ENCODE measurements around the gene LIN7C. TPM values are rescaled to one million over a fixed set of nuclear protein-coding genes. Genes with fewer than 3 reads are reported as not detected.

Gene LIN7C
- total and polyA plus RNA-seq, 7 donors = 9.0 to 53.3 (median 34.3) TPM

GRCh38 chr11:27467181-27467913, 39.2 kb downstream of the LIN7C start:
- intact Hi-C loops (cut with DNase I) = no loop called here
- no peak overlapping the region for H3K4me3 ChIP-seq
- no peaks in the 10 kb centered on the region for H3K36me3 ChIP-seq
- TF ChIP-seq POLR2A (IDR thresholded peaks at IDR 0.05) (no peak), CTCF (IDR thresholded peaks at IDR 0.05) (no peak), EP300 (IDR thresholded peaks at IDR 0.05) (no peak)
- no peak for DNase-seq
- peak overlapping the region; percentile 1 to 96 (median 66) for H3K27ac ChIP-seq
- H3K4me1 ChIP-seq = peaks cover 0 to 76% (median 68%) of the 10 kb centered on the region in 4 donors
- H3K27me3 ChIP-seq = no peaks in the 10 kb centered on the region
- H3K9me3 ChIP-seq = no peaks in the 10 kb centered on the region
- WGBS, 2 donors = 53 to 85% methylated on average over 13 of the region's 13 CpGs

GRCh38 chr11:27466363-27466762, 40.2 kb downstream of the LIN7C start:
- 20 to 65% methylated on average over 1 of the region's 1 CpG for WGBS, 2 donors
- peaks cover 0 to 76% (median 67%) of the 10 kb centered on the region in 4 donors for H3K4me1 ChIP-seq
- intact Hi-C loops (cut with DNase I) = no loop called here
- H3K4me3 ChIP-seq = no peak overlapping the region
- H3K27me3 ChIP-seq = no peaks in the 10 kb centered on the region
- H3K27ac ChIP-seq = peak overlapping the region in 2 of 4 donors; percentile 55 to 56
- H3K36me3 ChIP-seq = no peaks in the 10 kb centered on the region
- no peaks in the 10 kb centered on the region for H3K9me3 ChIP-seq
- no peak for TF ChIP-seq CTCF (IDR thresholded peaks at IDR 0.05)
- TF ChIP-seq POLR2AphosphoS5 (IDR thresholded peaks at IDR 0.05) = no peak
- TF ChIP-seq POLR2A (IDR thresholded peaks at IDR 0.05) = no peak
- TF ChIP-seq EP300 (IDR thresholded peaks at IDR 0.05) = no peak
- no peak for DNase-seq

- TF ChIP-seq POLR2A (IDR thresholded peaks at IDR 0.05) = no peak
- no peak for TF ChIP-seq CTCF (IDR thresholded peaks at IDR 0.05)
- no peak for TF ChIP-seq EP300 (IDR thresholded peaks at IDR 0.05)
- no peak for TF ChIP-seq POLR2AphosphoS5 (IDR thresholded peaks at IDR 0.05)
- intact Hi-C loops (cut with DNase I) = no loop called here
- Histone ChIP-seq H3K27me3 (no peaks in the 10 kb centered on the region), H3K36me3 (no peaks in the 10 kb centered on the region), H3K4me1 (peaks cover 0 to 70% (median 62%) of the 10 kb centered on the region in 4 donors), H3K27ac (peak overlapping the region; percentile 25 to 56 (median 54)), H3K4me3 (no peak overlapping the region), H3K9me3 (no peaks in the 10 kb centered on the region)
- 41 to 68% methylated on average over 3 of the region's 3 CpGs for WGBS, 2 donors
- DNase-seq = no peak
Observed at GRCh38 chr11:27465629-27466028, 40.9 kb downstream of the LIN7C start.

DNA sequence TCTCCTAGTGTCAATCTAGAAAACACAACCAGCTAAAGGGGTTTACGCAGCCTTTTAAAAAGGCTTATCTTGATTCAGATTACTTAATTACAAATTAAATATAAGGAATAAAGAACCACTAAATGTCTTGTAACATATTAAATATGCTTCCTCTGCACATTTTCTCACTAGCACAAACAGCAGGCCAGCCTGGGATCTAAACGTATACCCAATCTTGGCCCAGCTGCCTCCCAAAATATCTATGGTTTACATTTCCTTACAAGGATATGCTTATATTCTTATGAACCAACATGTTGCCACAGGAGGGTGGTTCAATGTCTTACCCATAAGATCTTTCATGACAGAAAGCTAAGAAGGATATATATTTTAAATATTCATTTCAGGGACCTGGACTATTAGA, 41.7 kb downstream of the LIN7C start:
- no peak for DNase-seq
- WGBS, 2 donors = 44 to 75% methylated on average over 2 of the region's 2 CpGs
- no peaks in the 10 kb centered on the region for H3K9me3 ChIP-seq
- intact Hi-C loops (cut with DNase I) = no loop called here
- H3K27me3 ChIP-seq = no peaks in the 10 kb centered on the region
- TF ChIP-seq CTCF (IDR thresholded peaks at IDR 0.05) (no peak), POLR2AphosphoS5 (IDR thresholded peaks at IDR 0.05) (no peak), POLR2A (IDR thresholded peaks at IDR 0.05) (no peak), EP300 (IDR thresholded peaks at IDR 0.05) (no peak)
- H3K4me1 ChIP-seq = peaks cover 0 to 68% (median 56%) of the 10 kb centered on the region in 4 donors
- H3K27ac ChIP-seq = peak overlapping the region; percentile 46 to 56 (median 54)
- H3K4me3 ChIP-seq = no peak overlapping the region
- H3K36me3 ChIP-seq = no peaks in the 10 kb centered on the region

Data from sigmoid colon (tissue), 7 donors.